Upper lobe of left lung (tissue), 6 donors: ENCODE measurements around the gene PBXIP1. TPM values are rescaled to one million over a fixed set of nuclear protein-coding genes. Genes with fewer than 3 reads are reported as not detected.

Experiments used
- ATAC-seq, 2 donors: fragments of 200-7000 bp; cut with Tn5 transposase; one replicate each; pipeline ENCODE4 v1.9.1; 2022; ENCODE audit warnings: mild to moderate bottlenecking in 2 of 2, moderate library complexity in 2 of 2; ENCODE audit not compliant: low FRiP score in 2 of 2
- DNase-seq, 2 donors: peaks; one replicate each; pipeline ENCODE4 v3.0.0-alpha.2; 2019 to 2020
- H3K27ac ChIP-seq, 4 donors: fragments of 200-600 bp; sonication (generic); one replicate each; pipeline ENCODE4 v1.5.1; 2016 to 2019
- H3K27me3 ChIP-seq, 4 donors: fragments of 200-600 bp; sonication (generic); one replicate each; pipeline ENCODE4 v1.5.1; 2017 to 2019
- H3K36me3 ChIP-seq, 4 donors: fragments of 200-600 bp; sonication (generic); one replicate each; pipeline ENCODE4 v1.5.1; 2016 to 2019
- H3K4me1 ChIP-seq, 4 donors: fragments of 200-600 bp; sonication (generic); one replicate each; pipeline ENCODE4 v1.5.1; 2018 to 2019
- H3K4me3 ChIP-seq, 4 donors: fragments of 200-600 bp; sonication (generic); one replicate each; pipeline ENCODE4 v1.5.1; 2017 to 2019; ENCODE audit warnings: mild to moderate bottlenecking in 2 of 4, moderate library complexity in 1 of 4
- H3K9me3 ChIP-seq, 4 donors: fragments of 200-600 bp; sonication (generic); one replicate each; pipeline ENCODE4 v1.5.1; 2018 to 2019
- CTCF ChIP-seq, 6 experiments: fragments of 450-650 bp in 4 of 6; fragments of 200-600 bp in 2 of 6; sonication (generic) in 2 of 6; IDR thresholded peaks; one replicate each; pipeline ENCODE4 v1.5.1; 2016 to 2019; ENCODE audit warnings: antibody characterized with exemption in 6 of 6
- EP300 ChIP-seq, 4 donors: sonication (generic); formaldehyde crosslinking; IDR thresholded peaks; one replicate each; pipeline ENCODE4 v1.5.1; 2017; ENCODE audit warnings: antibody characterized with exemption in 4 of 4, control low read depth in 2 of 4
- POLR2A ChIP-seq, 4 donors: fragments of 450-650 bp; IDR thresholded peaks; one replicate each; pipeline ENCODE4 v1.5.1; 2016 to 2017; ENCODE audit warnings: antibody characterized with exemption in 4 of 4, mild to moderate bottlenecking in 2 of 4
- POLR2AphosphoS5 ChIP-seq, 2 donors: sonication (generic); formaldehyde crosslinking; IDR thresholded peaks; one replicate each; pipeline ENCODE4 v1.5.1; 2017; ENCODE audit warnings: antibody characterized with exemption in 2 of 2
- WGBS, 2 donors: methylation state at CpG; one replicate each; pipeline ENCODE4 v1.1.5; 2017 to 2018; 5-methylcytosine and 5-hydroxymethylcytosine counted together
- total RNA-seq, 6 donors: library from RNA; depleted of rRNA in 4 of 6; stranded (reverse); fragments of >200 nt in 4 of 6; gene quantifications; one replicate each; pipeline versions ENCODE4 v1.1.0 to v1.2.1, GENCODE V29; 2016 to 2021
- donor health status: DM: no; HTN: no; CAD: no; lungs with moderate emphysema.
- donor health status: DM: no; HTN: yes; CAD: no; lungs with severe emphysema.

The PBXIP1 gene
- total RNA-seq, 6 donors from 2014 or later, result 72.1 to 108 (median 83.7) TPM

GRCh38 chr1:154935749-154936554 lies 19.9 kb downstream of the PBXIP1 start:
- Histone ChIP-seq H3K4me3 (peak overlapping the region; percentile 46 to 69 (median 60)), H3K4me1 (peaks cover 13 to 21% (median 20%) of the 10 kb centered on the region in 4 donors), H3K36me3 (peaks cover 0 to 8% (median 1%) of the 10 kb centered on the region in 4 donors), H3K9me3 (no peaks in the 10 kb centered on the region), H3K27me3 (no peaks in the 10 kb centered on the region), H3K27ac (peak overlapping the region; percentile 91 to 99 (median 96))
- 42 to 46% methylated on average over 27 of the region's 27 CpGs for WGBS, 2 donors
- TF ChIP-seq POLR2A (IDR thresholded peaks at IDR 0.05), result no peak
- TF ChIP-seq CTCF (IDR thresholded peaks at IDR 0.05), result no peak
- no peak for TF ChIP-seq POLR2AphosphoS5 (IDR thresholded peaks at IDR 0.05)
- peak in 1 of 4 donors; percentile 0 for TF ChIP-seq EP300 (IDR thresholded peaks at IDR 0.05)
- ATAC-seq (no peak), DNase-seq (peak in 1 of 2 donors; percentile 30)

- Histone ChIP-seq H3K4me3 (no peak overlapping the region), H3K36me3 (peaks cover 0 to 21% (median 5%) of the 10 kb centered on the region in 4 donors), H3K9me3 (no peaks in the 10 kb centered on the region), H3K27ac (no peak overlapping the region), H3K4me1 (peaks cover 13 to 21% (median 20%) of the 10 kb centered on the region in 4 donors), H3K27me3 (no peaks in the 10 kb centered on the region)
- DNase-seq (no peak), ATAC-seq (no peak)
- WGBS, 2 donors, result 95 to 97% methylated on average over 5 of the region's 5 CpGs
- TF ChIP-seq POLR2AphosphoS5 (IDR thresholded peaks at IDR 0.05) (no peak), EP300 (IDR thresholded peaks at IDR 0.05) (no peak), POLR2A (IDR thresholded peaks at IDR 0.05) (no peak), CTCF (IDR thresholded peaks at IDR 0.05) (no peak)
These were observed 21.4 kb downstream of the PBXIP1 start for GRCh38 chr1:154934358-154934948.

- H3K36me3 ChIP-seq, result peaks cover 0 to 37% (median 14%) of the 10 kb centered on the region in 4 donors
- WGBS, 2 donors, result 83 to 90% methylated on average over 7 to 11 of the region's 11 CpGs
- no peaks in the 10 kb centered on the region for H3K27me3 ChIP-seq
- ATAC-seq (no peak), DNase-seq (peak; percentile 78 to 90)
- no peaks in the 10 kb centered on the region for H3K9me3 ChIP-seq
- TF ChIP-seq POLR2A (IDR thresholded peaks at IDR 0.05), result peak in 1 of 4 donors; percentile 27
- peak in 1 of 2 donors; percentile 32 for TF ChIP-seq POLR2AphosphoS5 (IDR thresholded peaks at IDR 0.05)
- no peak for TF ChIP-seq EP300 (IDR thresholded peaks at IDR 0.05)
- no peak for TF ChIP-seq CTCF (IDR thresholded peaks at IDR 0.05)
- H3K4me1 ChIP-seq, result peaks cover 6 to 13% (median 12%) of the 10 kb centered on the region in 4 donors
- peak overlapping the region; percentile 36 to 71 (median 58) for H3K27ac ChIP-seq
- H3K4me3 ChIP-seq, result no peak overlapping the region
These were observed 23.9 kb downstream of the PBXIP1 start for GRCh38 chr1:154931940-154932487.

- DNase-seq, result peak in 1 of 2 donors; percentile 71
- H3K36me3 ChIP-seq, result peaks cover 9 to 78% (median 46%) of the 10 kb centered on the region in 4 donors
- TF ChIP-seq POLR2A (IDR thresholded peaks at IDR 0.05), result no peak
- no peak for TF ChIP-seq POLR2AphosphoS5 (IDR thresholded peaks at IDR 0.05)
- TF ChIP-seq CTCF (IDR thresholded peaks at IDR 0.05), result no peak
- TF ChIP-seq EP300 (IDR thresholded peaks at IDR 0.05), result no peak
- no peaks in the 10 kb centered on the region for H3K9me3 ChIP-seq
- H3K27me3 ChIP-seq, result no peaks in the 10 kb centered on the region
- no peak overlapping the region for H3K27ac ChIP-seq
- ATAC-seq, result no peak
- 85 to 93% methylated on average over 13 of the region's 13 CpGs for WGBS, 2 donors
- no peak overlapping the region for H3K4me3 ChIP-seq
- no peaks in the 10 kb centered on the region for H3K4me1 ChIP-seq
These were observed 29.7 kb downstream of the PBXIP1 start for GRCh38 chr1:154926201-154926600.
